ENCODE data around the gene NTF4. TPM values are rescaled to one million over a fixed set of nuclear protein-coding genes. Genes with fewer than 3 reads are reported as not detected.
"Not testable (repeated sequence)": the region's sequence is repeated elsewhere in the genome, so short reads cannot be mapped to it uniquely, and the experiment has no call there.

The NTF4 gene
- total and polyA plus RNA-seq, 2 of the 13 experiments (the other 11 are each of a cell fraction or from before 2014, with no cell fraction given), result not detected

- H3K27ac ChIP-seq (ENCODE audit: extremely low read length, insufficient read depth, low read length); H4K20me1 ChIP-seq (ENCODE audit: insufficient read depth, low read length); POLR2A ChIA-PET; H2AFZ ChIP-seq (ENCODE audit: low read length); H3K27me3 ChIP-seq (ENCODE audit: control insufficient read depth in 1 of 2, insufficient read depth in 2 of 2, low read length in 2 of 2); H3K4me3 ChIP-seq (replicated peaks in 1 of 3; ENCODE audit: insufficient read depth in 1 of 3, low read depth in 2 of 3, low read length in 3 of 3); H3K4me2 ChIP-seq (ENCODE audit: low read depth, low read length); H3K9me3 ChIP-seq (ENCODE audit: low read length); CTCF ChIA-PET (ENCODE audit: low intra/inter-chr PET ratio, low total read pairs); H3K36me3 ChIP-seq (replicated peaks in 1 of 2; ENCODE audit: control insufficient read depth in 1 of 2, insufficient read depth in 2 of 2, low read length in 2 of 2); H3K79me2 ChIP-seq (ENCODE audit: insufficient read depth, low read length); intact Hi-C loops (cut with micrococcal nuclease; ENCODE audit: unreplicated experiment); BruUV-seq (replicated peaks); in situ Hi-C loops (cut with HindIII; ENCODE audit: extremely low pct_ligation_motif_present, low pct_unique_long_range_greater_than_20kb); H3K9ac ChIP-seq (ENCODE audit: insufficient read depth, low read depth, low read length); H3K4me1 ChIP-seq (ENCODE audit: insufficient read depth, low read length); TF ChIP-seq CREM, ATF7 (CRISPR knock-in tag; IDR thresholded peaks at IDR 0.05): not testable (repeated sequence)
- DNase-seq (ENCODE audit: low spot score), result peak; percentile 72
- ATAC-seq, result peak; percentile 74
- WGBS (ENCODE audit: low lambda C conversion rate), result 26% methylated on average over 14 of the region's 18 CpGs
- peak; percentile 74 for FAIRE-seq
- TF ChIP-seq CREM (IDR thresholded peaks at IDR 0.05) (peak; percentile 58; the same call in 1 of the 2 replicates), ATF2 (CRISPR knock-in tag; IDR thresholded peaks at IDR 0.05) (peak; percentile 47; the same call in 1 of the 2 replicates), STAG1 (CRISPR knock-in tag; IDR thresholded peaks at IDR 0.05) (peak; percentile 17; the same call in 1 of the 2 replicates), ZNF687 (CRISPR knock-in tag; IDR thresholded peaks at IDR 0.05) (0 out of 2 replicates have a peak, but pooled peaks have one; percentile 19), NFYB (CRISPR knock-in tag; IDR thresholded peaks at IDR 0.05) (peak; percentile 79), ATF7 (IDR thresholded peaks at IDR 0.05) (0 out of 2 replicates have a peak, but pooled peaks have one; percentile 18), CTCF (CRISPR knock-in tag; IDR thresholded peaks at IDR 0.05) (peak; percentile 69), RFX5 (IDR thresholded peaks at IDR 0.05; ENCODE audit: low read depth, low read length) (0 out of 2 replicates have a peak, but pooled peaks have one; percentile 20), DR1 (CRISPR knock-in tag; IDR thresholded peaks at IDR 0.05) (0 out of 2 replicates have a peak, but pooled peaks have one; percentile 31), ZMYM4 (CRISPR knock-in tag; IDR thresholded peaks at IDR 0.05) (peak; percentile 52), ZFP91 (CRISPR knock-in tag; IDR thresholded peaks at IDR 0.05; ENCODE audit: borderline replicate concordance) (0 out of 2 replicates have a peak, but pooled peaks have one; percentile 16), TCF7 (IDR thresholded peaks at IDR 0.05; ENCODE audit: low read depth) (peak; percentile 53; the same call in 1 of the 2 replicates), ATF1 (CRISPR knock-in tag; IDR thresholded peaks at IDR 0.05) (peak; percentile 63; the same call in 1 of the 2 replicates), CREB1 (IDR thresholded peaks at IDR 0.05) (peak; percentile 89), CREB1 (CRISPR knock-in tag; IDR thresholded peaks at IDR 0.05) (peak; percentile 80), KDM1A (CRISPR knock-in tag; IDR thresholded peaks at IDR 0.05) (peak; percentile 67; the same call in 1 of the 2 replicates)
Observed at GRCh38 chr19:49036815-49037214, 27.8 kb downstream of the NTF4 start, which contains the start of gene CGB1. TSS of gene CGB1 (minus strand) at chr19:49036895. CDS start at chr19:49036711, 184 bp downstream.

All from HepG2 (cell line).